Measurements from ENCODE around the gene COA7. TPM values are rescaled to one million over a fixed set of nuclear protein-coding genes. Genes with fewer than 3 reads are reported as not detected.
A peak's percentile ranks its signal among the peaks of the same experiment; 100 is the strongest.

The COA7 gene
- 10 to 100 TPM in 2 of 4 donors, 1 to 10 TPM in 2; 4.1 to 18.8 (median 11.2) TPM for total RNA-seq

DNA sequence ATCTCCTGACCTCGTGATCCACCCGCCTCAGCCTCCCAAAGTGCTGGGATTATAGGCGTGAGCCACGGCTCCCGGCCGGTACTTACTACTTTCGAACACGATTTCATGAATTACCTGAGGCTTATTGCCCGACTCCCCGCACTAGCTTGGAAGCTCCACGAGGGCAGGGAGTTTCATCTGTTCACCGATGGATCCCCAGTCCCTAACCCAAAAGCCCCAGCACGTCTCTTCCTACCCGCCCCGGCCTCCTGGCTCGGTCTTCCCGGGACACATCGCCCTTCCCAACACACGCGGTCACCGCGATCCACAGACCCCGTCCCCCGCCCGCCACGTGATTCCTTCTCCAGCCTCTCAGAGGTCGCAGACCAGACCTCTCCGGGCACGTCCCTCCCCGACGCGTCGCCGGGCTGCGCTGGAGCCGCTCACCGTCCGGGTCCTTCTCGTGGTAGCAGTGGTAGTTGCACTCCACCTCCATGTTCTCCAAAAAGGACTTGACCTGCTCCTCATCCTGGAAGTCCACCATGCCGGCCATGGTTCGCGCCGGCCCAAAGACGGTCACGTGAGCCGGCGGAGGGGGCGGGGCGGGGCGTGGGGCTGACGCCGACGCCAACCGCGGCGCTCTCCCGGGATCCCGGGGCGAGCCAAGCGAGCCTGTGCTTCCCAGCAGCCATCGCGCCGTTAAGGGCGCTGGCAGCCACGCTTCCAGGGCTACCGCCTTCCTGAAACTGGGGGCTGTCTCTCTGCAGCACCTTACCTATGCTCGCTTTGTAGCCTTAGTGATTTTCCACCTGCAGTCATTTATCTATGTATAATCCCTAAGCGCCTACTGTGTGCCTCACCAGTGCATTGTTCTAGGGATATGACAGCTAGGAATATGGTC lies at the start of gene COA7:
Gene COA7, minus strand, starts transcription at position 553 of the 880 bp plus-strand sequence. Its CDS starts 21 bp downstream, at position 532.
- Histone ChIP-seq H3K27me3 (no peaks in the 10 kb centered on the region), H3K36me3 (no peaks in the 10 kb centered on the region), H3K27ac (peak within 1 kb of the TSS; percentile 66 to 80), H3K4me3 (peak within 1 kb of the TSS; percentile 63 to 69), H3K9me3 (no peaks in the 10 kb centered on the region), H3K4me1 (peaks cover 0 to 3% of the 10 kb centered on the region in 2 donors)
- TF ChIP-seq POLR2A (IDR thresholded peaks at IDR 0.05) (peak; percentile 12 to 46), CTCF (IDR thresholded peaks at IDR 0.05) (peak in 1 of 4 experiments; percentile 16)
- intact Hi-C loops (cut with DNase I; ENCODE audit: low total_unique reads): no loop called here
- DNase-seq: peak; percentile 80 to 89

- no peaks in the 10 kb centered on the region for H3K36me3 ChIP-seq
- H3K27ac ChIP-seq: no peak overlapping the region
- no peak for DNase-seq
- H3K4me1 ChIP-seq: peaks cover 0 to 6% of the 10 kb centered on the region in 2 donors
- intact Hi-C loops (cut with DNase I; ENCODE audit: low total_unique reads): no loop called here
- no peak overlapping the region for H3K4me3 ChIP-seq
- no peaks in the 10 kb centered on the region for H3K9me3 ChIP-seq
- TF ChIP-seq POLR2A (IDR thresholded peaks at IDR 0.05): no peak
- no peak for TF ChIP-seq CTCF (IDR thresholded peaks at IDR 0.05)
- H3K27me3 ChIP-seq: no peaks in the 10 kb centered on the region
These were observed 49.3 kb upstream of the COA7 start for GRCh38 chr1:52747450-52747849.

DNA sequence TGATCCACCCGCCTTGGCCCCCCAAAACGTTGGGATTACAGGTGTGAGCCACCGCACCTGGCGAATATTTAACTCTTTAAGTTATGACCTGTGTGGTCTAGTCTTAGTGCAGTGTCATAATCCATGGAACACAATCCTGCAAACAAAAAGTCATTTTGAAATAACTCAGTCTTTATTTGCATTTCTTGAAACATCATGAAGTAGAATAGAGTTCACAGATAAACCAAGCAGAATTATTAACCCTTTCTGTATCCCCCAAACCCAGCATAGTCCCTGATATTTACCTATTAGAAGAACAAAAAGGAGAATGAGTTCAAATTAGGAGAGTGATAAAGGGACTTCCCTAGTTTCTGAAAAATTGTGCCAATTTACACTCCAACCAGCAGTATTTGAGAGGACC lies 48.0 kb upstream of the COA7 start:
- H3K27ac ChIP-seq: no peak overlapping the region
- no peaks in the 10 kb centered on the region for H3K27me3 ChIP-seq
- H3K4me3 ChIP-seq: no peak overlapping the region
- no peak for DNase-seq
- TF ChIP-seq CTCF (IDR thresholded peaks at IDR 0.05): no peak
- no peak for TF ChIP-seq POLR2A (IDR thresholded peaks at IDR 0.05)
- H3K9me3 ChIP-seq: no peaks in the 10 kb centered on the region
- no peaks in the 10 kb centered on the region for H3K36me3 ChIP-seq
- intact Hi-C loops (cut with DNase I; ENCODE audit: low total_unique reads): no loop called here
- no peaks in the 10 kb centered on the region for H3K4me1 ChIP-seq

GRCh38 chr1:52741259-52741658 lies 43.1 kb upstream of the COA7 start:
- no peak for DNase-seq
- Histone ChIP-seq H3K27ac (no peak overlapping the region), H3K4me3 (no peak overlapping the region), H3K36me3 (no peaks in the 10 kb centered on the region), H3K4me1 (no peaks in the 10 kb centered on the region), H3K9me3 (no peaks in the 10 kb centered on the region), H3K27me3 (no peaks in the 10 kb centered on the region)
- no peak for TF ChIP-seq CTCF (IDR thresholded peaks at IDR 0.05)
- TF ChIP-seq POLR2A (IDR thresholded peaks at IDR 0.05): no peak
- intact Hi-C loops (cut with DNase I; ENCODE audit: low total_unique reads): no loop called here

GRCh38 chr1:52739699-52740467 lies 41.7 kb upstream of the COA7 start:
- H3K36me3 ChIP-seq: no peaks in the 10 kb centered on the region
- intact Hi-C loops (cut with DNase I; ENCODE audit: low total_unique reads): no loop called here
- no peaks in the 10 kb centered on the region for H3K9me3 ChIP-seq
- DNase-seq: no peak
- no peak overlapping the region for H3K4me3 ChIP-seq
- H3K27me3 ChIP-seq: no peaks in the 10 kb centered on the region
- H3K27ac ChIP-seq: no peak overlapping the region
- no peak for TF ChIP-seq CTCF (IDR thresholded peaks at IDR 0.05)
- TF ChIP-seq POLR2A (IDR thresholded peaks at IDR 0.05): no peak
- no peaks in the 10 kb centered on the region for H3K4me1 ChIP-seq
